Hematopoietic multipotent progenitor cell (in vitro differentiated cells): ENCODE data around the gene PSMD6. TPM values are rescaled to one million over a fixed set of nuclear protein-coding genes. Genes with fewer than 3 reads are reported as not detected.
A peak's percentile ranks its signal among the peaks of the same experiment; 100 is the strongest.

Experiments
- DNase-seq, 3 donors: peaks; one replicate each; pipeline ENCODE4 v3.0.0-alpha.2; 2011 to 2015; ENCODE audit warnings: low read depth in 2 of 3, low spot score in 2 of 3
- small RNA-seq: library from RNA; depleted of rRNA; stranded (forward); fragments of <200 nt; gene quantifications from one replicate; pipeline ENCODE3, GENCODE V24; 2012
- total RNA-seq: library from RNA; depleted of rRNA; stranded (reverse); fragments of >200 nt; gene quantifications from one replicate; pipeline ENCODE4 v1.2.3, GENCODE V29; 2012

The PSMD6 gene
- total RNA-seq, 1 donor, result 63.0 TPM

DNA sequence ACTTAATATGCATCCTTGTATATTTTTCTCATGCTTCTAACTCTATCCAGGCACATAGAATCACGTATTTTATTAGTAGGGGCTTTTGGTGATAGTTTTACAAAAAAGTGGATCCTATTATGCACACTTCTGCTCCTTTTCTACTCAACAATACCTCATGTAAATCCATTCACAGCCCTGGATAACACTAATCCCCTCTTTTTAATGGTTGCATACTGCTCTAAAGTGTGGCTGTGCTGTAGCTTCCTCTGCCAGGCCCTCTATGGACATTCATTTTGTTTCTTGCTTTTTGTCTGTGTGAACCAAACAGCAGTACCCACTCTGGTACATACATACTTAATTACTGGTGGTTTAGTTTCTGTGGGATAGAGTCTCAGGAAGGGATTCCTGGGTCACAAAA, 59.8 kb downstream of the PSMD6 start:
- DNase-seq, result no peak

DNA sequence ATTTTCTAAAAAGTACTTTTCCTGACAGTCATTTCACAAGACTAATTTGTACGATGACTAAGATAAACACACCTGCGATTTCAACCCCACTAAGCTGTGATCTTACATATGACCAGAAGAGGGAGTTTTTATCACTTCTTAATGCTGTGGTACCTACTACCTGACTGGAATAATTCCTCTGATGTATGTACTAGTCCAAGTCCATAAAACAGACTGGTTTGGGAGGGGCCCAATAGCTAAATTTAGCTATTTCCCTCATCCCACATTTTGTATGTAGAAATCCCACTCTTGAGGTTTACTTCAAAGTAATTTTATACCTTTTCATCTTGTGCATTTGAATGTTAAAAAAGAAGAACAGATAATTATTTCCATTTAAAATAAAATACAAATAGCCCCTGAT, 61.4 kb downstream of the PSMD6 start:
- peak; percentile 25 to 69 (median 45) for DNase-seq

Small RNA genes lying within 50 kb of the gene (small RNA-seq; reads per million reads assigned to genes)
- gene RF00012, result 0.61 reads per million

Other genes starting within 250 kb of the PSMD6 start
- gene C3orf49, start 204.2 kb downstream of the PSMD6 start, total RNA-seq, result not detected
- 11.0 TPM for gene THOC7, start 159.7 kb downstream of the PSMD6 start, total RNA-seq
- 21.5 TPM for gene ATXN7, start 159.6 kb downstream of the PSMD6 start, total RNA-seq
- gene SCAANT1, start 111.1 kb downstream of the PSMD6 start, total RNA-seq, result not detected
- gene PRICKLE2, start 202.0 kb upstream of the PSMD6 start, total RNA-seq, result under 0.01 TPM